HG03469 (cell line): ENCODE data around the gene SPA17.

Experiments used
- ATAC-seq: cut with Tn5 transposase; IDR thresholded peaks from one replicate; pipeline ENCODE4 v1.9.1; 2021; ENCODE audit warnings: mild to moderate bottlenecking, moderate library complexity, moderate number of reproducible peaks; ENCODE audit not compliant: unreplicated experiment

SPA17 gene

DNA sequence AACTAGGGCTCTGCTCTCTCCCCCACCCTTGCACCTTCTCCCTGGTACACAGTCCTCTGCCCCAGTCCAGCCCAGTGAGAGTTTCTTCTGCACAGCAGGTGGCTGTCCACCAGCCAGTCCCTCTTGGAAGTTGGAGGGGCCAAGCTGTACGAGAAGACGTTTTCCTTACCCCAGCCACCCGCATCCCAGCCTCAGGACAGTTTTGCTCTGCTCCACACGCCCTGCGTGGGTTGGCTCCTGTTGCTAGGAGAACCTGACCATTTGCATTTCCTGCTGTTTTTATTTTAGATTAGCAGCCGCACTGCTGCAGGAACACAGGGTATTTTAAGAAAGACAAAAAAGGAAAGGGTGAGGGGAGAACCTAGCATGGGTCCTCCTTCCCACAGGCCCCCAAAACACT lies 48.5 kb downstream of the SPA17 start:
- no peak for ATAC-seq

- ATAC-seq = peak; percentile 91
Observed at GRCh38 chr11:124724979-124725718, 51.4 kb downstream of the SPA17 start.

DNA sequence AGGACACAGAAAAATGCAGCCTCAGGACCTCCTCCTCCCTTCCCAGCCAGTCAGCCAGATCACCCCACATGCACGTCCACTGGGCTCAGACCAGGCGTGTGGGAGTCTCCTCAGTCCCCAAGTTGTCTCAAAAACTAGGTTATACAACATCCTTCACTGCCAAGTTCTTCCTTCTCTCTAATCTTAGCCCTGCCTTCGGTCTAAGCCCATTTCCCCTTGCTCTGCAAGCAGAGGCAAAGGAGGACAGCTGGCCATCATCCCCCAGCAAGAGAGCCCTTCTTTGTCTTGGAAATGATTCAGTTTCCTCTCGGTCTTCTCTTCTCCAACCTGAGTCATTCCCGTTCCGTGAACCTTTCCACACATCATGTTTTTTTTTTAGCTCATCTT lies 52.0 kb downstream of the SPA17 start:
- no peak for ATAC-seq

- no peak for ATAC-seq
Observed at GRCh38 chr11:124727474-124727873, 53.8 kb downstream of the SPA17 start.

- ATAC-seq = no peak
Observed at GRCh38 chr11:124728134-124728533, 54.4 kb downstream of the SPA17 start.

- no peak for ATAC-seq
Observed at GRCh38 chr11:124729571-124729970, 55.9 kb downstream of the SPA17 start.

DNA sequence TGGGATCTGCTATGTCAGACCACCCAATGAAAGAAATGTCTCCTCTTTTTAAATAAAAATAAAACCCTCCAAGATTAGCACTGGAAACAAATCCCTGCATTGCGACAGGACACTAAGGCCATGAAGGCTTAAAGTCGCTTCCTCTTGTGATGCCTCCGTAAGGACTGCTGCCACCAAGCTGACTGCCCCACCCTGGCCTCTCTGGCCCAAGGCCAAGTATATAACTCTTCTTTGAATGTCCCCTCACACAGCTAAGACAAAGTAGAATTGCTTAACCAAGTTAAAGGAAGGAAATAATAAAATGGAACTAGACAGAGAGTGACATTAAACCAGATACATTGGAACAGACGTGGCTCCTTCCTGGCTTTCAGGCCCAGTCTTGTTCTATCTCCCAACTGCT lies 58.5 kb downstream of the SPA17 start:
- no peak for ATAC-seq

DNA sequence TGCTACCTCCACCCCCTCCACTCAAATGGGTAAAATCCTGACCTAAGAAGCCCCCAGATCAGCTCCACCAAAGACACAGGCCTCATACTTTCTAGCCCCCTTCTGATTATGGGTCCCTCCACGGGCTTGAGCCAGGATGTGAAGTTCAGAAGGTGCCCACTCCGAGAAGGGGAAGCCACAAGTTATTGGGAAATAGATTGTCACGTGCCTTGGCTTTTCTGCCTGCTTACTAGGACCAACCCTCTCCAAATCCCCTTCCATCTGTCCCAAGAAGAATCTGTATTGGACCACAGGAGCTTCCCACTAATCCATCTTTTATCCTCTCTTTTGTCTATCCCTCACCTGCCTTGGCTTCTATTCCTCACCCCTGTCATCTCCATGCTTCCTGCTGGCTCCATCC lies 63.0 kb downstream of the SPA17 start:
- no peak for ATAC-seq

DNA sequence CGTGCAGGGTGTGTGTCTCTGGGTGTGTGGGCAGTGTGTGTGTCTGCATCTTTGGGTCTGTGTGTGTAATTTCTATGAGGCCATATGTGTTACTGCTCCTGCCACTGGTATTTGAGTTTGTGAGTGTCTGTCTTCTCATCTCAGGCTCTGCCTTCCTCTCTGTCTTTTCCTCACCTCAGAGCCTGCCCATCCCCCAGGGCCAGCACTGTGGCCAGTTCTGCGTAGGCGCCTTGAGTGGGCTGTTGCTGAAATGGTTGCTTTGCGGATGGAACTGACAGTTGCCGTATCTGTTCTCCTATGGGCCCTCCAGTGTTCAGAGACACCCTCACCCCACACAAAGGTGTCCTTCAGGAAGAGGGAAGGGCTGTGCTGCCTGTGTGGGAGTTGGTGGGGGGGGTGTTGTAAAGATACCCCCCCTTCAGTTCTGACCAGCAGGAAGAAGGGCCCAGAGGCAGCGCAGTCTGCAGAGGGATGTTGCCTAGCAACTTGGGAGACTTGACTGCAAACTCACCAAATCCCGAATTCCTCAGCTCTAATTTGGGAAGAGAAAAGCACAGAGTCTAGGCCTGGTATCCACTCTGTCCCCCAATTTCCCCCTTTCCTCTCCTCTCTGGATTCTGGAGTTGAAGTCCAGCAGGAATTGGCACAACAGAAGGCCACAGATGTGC lies 64.1 kb downstream of the SPA17 start:
- no peak for ATAC-seq

DNA sequence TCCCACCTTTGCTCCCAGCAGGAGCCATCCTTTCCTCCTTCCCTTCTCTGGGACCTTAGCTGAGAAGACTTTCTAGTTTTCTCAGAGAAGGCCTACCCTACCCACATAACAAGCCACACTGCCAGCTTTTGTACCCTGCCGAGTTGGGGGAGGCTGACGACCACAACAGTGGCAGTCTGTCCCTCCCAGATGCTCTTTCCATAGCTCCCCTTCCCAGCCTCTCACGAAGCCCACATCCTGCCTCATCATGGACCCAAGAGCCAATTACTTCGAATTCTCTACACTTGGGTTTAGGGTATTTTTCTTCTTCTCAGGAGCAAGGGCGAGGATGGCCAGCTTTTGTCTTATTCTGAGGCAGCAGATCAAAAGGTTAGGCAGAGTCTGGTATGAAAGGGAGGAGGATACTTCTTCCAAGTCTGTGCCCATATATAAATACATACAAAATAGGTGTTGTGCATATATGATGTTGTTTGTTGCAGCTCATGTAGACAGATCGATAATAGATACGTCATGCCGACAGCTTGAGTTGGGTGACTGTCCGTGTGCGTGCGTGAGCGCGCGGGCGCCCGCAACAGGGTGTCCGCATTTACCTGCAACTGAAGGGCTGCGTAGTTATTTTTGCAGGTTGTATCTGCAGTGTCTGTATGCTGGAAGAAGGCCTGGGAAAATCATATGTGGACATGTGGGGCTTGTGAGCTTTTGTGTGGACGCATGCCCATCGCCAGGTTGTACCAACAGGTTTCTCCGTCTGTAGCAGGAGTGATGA lies 65.2 kb downstream of the SPA17 start:
- no peak for ATAC-seq

- ATAC-seq = peak; percentile 89
Observed at GRCh38 chr11:124739479-124740276, 66.0 kb downstream of the SPA17 start, which contains the start of gene NRGN. Gene NRGN, plus strand, starts transcription at chr11:124739942. Its CDS starts 143 bp downstream, at chr11:124740085.

DNA sequence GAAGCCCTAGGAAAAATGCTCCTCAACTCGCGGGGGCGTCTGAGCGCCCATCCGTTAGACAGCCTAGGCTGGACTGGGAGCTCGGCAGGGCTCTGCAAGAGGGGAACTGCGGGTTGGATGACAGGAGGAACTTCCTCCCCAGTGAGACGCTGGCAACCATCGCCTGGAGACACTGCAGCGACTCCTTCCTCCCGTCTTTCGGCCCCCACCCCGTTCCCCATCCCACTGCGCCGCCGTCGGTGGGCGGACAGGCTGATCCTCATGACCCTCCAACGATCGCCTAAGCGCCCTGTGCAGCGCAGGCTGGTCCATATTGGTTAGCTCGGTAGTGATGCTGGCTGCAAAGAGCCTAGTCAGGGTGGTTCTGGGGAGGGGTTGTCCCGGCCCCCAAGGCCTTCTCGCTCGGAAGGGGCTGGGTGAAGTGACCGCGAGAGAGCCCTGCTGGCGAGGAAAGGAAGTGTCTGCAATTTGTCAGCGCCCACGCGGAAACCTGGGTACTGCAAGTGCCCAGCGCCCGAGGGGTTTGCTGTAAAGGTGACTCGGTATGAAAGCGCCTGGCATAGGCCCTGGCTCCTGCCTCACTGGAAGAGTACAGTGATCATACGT lies 66.7 kb downstream of the SPA17 start:
- peak; percentile 42 for ATAC-seq

- no peak for ATAC-seq
Observed at GRCh38 chr11:124742555-124742954, 68.9 kb downstream of the SPA17 start.

DNA sequence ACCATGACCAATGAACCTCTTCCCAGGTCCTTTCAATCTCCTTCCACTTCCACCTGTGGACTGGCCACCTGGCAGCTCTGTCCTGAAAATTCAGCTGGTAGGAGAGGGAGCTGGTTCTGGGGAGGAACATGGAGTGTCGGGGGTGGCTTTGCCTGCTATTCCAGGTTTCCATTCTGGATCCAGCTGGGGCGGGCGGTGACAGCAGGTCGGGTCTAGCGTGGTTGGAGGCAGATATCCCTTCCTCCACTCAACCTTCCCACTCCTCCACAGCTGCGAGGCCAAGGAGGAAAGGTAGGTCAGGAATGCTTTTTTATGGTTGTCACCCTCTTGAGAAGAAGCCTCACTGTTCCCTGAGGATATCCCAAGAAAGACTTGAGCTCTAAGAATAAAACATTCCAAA lies 69.3 kb downstream of the SPA17 start:
- ATAC-seq = no peak

DNA sequence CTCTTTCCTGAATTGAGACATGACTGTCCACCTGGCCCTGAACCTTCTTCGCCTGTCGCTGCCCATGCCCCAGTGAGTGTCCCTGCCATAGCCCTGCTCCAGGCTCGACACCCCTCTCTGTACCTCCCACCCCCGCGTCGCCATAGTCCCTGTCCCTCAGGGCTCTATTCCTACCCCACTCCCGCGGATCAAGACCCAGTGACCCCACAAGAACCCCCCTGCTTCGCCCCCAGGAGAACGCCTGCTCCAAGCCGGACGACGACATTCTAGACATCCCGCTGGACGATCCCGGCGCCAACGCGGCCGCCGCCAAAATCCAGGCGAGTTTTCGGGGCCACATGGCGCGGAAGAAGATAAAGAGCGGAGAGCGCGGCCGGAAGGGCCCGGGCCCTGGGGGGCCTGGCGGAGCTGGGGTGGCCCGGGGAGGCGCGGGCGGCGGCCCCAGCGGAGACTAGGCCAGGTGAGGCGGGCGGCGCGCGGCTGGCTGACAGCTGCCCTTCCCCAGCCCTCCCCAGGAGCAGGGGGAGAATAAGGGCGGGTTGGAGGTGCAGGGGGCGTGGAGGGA lies 71.6 kb downstream of the SPA17 start:
- no peak for ATAC-seq

DNA sequence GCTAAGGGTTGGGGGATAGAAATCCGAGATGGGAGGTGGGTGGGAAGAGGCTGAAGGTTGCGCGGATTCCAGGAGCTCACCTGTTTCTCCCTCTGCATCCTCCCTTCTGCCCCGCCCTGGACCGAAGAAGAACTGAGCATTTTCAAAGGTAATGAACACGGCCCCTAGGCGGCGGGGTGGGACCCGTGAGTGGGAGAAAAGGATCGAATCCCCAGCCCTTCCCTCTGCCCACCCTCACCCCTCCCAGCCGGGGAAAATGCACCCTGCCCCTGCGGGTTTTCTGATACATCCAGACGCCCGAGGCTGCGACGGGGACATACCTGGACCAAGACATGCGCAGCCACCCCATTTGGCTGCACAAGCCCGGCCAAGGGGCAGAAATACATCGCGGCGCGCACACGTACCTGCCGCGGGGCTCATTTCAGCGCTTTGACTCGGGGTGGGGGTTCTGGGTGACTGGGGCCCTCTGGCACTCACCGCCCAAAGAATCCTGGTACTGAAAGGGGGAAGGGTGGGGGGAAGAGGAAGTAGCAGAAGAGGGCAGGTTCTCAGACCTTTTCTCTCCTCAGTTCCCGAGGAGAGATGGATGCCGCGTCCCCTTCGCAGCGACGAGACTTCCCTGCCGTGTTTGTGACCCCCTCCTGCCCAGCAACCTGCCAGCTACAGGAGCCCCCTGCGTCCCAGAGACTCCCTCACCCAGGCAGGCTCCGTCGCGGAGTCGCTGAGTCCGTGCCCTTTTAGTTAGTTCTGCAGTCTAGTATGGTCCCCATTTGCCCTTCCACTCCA lies 72.3 kb downstream of the SPA17 start:
- no peak for ATAC-seq

- peak; percentile 70 for ATAC-seq
Observed at GRCh38 chr11:124746621-124747243, 73.0 kb downstream of the SPA17 start.
